Activated CD4-positive, alpha-beta T cell treated with anti-CD3 and anti-CD28 coated beads for 24 hours (primary cell): Measurements from ENCODE around the gene UBL4B.

ENCODE experiments used
- DNase-seq, 2 donors: peaks; one replicate each; pipeline ENCODE4 v3.0.0-alpha.2; 2020; ENCODE audit warnings: low read depth in 2 of 2

UBL4B gene

DNA sequence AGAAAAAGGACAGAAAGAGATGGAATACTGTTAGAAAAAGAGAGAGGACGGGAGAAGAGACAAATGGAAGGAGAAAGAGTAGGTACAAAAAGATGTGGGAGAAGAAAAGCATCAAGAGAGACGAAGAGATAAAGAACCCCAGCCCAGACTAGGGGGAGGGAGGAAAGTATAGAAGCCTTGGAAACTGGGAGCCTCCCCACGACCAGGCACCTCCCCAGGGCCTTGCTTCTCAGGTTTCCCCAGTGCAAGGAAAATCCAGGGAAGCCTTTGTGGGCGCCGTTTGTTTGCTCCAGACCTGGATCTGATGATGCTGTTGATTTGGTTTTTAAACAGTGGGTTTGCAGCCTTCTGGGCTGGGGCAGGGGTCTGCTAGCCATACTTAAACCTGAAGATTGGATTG lies 26.6 kb upstream of the UBL4B start:
- DNase-seq, result no peak

DNA sequence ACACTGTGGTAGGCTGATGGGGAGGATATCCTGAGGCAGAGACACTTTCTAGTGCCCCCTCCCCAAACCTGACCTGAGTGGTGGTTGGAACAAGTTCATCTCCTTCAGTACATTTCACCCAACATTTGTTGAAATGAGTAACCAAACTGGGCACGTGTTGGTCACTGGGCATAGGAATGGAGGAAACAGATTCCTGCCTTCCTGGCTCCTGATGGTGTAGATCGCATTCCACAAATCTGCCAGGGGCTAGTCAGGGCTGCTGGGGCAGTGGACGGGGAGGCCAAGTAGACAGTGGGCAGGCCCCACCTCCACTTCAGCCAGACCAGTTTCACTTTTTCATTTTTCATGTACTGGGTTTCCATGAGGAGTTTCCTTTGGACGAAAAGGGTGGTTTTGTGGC lies 25.3 kb upstream of the UBL4B start:
- DNase-seq, result no peak

DNA sequence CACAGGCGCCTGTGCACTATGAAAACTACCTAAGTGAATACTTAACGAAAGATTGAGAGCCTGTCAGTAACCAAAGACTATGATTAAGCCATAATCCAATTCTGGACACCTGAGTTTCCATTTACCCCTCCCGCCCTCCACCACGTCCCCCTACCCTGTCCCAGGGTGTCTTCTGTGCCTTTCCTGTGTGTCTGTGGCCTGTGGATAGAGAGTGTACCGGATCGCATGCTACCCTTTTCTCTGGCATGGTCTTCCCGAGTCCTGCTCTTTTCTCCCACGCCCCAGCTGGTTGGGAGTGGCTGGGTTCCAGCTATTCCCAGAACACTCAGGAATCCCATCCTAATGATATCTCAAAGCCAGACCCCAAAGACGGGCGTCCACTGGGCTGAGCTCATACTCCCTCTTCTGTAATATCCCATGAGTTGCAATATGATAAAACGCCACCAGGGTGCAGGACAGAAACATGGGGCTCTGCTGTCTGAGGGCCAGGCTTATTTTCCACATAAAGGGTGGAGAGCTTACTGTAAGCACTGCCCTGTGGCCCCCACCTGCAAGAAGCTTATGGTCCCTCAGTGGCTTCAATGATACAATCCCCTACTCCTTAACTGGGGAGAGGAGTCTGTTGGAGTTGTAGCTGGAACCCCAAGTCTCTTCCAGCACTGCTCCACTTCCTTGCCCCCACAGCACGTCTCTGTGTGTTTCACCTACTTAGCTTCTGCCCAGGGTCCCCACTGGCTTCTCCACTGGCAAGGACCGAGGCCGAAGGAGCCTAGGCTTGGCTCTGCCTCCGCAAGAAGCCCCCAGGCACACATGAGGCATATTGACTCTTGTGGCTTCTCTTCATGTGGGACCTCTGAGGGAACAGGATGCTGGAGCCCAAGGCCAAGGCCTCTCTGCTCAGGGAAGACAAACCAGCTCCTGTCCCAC lies 24.2 kb upstream of the UBL4B start:
- DNase-seq, result peak in 1 of 2 donors; percentile 37

DNA sequence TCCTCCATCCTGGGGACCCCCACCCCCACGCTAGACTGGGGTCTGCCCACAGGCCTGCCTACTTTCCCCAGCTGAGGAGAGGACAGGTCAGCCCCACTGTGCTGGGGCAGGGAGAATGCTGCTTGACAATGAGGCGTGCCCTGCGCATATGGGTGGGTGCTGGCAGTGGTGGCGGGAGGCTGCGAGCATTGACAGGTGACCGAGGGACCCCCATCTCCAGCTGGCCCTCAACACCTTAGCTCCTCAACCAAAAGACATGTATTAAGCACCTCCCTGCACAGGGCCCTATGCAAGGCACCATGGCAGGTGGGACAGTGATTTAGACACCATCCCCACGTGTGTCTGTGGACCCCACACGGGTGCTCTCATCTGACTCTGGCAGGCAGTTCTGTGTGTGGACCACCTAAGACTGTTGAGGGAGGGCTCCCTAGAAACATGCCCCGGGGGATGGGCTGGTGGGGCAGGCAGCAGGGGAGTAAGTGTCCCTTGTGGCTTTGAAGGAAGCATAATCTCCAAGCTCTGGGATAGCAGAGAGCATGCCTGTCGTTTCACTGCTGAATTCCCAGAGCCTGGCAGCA lies 23.4 kb upstream of the UBL4B start:
- no peak for DNase-seq

DNA sequence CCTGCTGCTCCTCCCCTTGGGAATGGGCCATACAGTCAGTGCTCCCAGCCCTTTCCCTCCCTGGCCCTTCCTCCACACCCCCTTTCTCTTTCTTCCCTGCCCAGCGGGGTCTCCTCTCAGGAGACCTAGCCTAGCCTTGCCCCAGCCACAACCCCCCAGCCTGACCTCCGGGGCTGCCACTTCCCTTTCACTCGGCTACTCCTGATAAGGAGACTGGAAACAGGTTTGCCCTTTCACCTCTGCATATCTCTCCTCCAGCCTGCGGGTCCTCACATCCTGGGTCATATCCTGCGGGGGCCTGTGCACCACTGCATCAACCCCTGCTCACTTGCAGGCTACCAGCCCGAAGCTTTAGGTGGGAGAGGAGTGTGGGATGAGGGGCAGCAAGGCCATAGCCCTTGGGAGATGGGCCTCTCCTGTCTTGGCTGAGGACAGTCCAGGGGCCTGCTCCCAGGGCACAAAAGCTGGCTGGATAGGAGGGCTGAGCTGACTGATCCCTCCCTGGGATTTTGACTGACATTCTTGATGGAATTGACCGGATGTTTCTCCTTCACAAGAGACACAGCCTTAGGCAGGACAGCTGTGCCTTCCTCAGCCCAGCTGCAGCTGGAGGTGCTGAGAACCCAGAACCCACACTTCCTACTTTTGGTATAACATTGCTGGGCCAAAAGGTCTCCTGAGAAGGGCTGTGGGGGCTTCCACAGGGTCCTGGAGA lies 22.5 kb upstream of the UBL4B start:
- DNase-seq, result no peak

DNA sequence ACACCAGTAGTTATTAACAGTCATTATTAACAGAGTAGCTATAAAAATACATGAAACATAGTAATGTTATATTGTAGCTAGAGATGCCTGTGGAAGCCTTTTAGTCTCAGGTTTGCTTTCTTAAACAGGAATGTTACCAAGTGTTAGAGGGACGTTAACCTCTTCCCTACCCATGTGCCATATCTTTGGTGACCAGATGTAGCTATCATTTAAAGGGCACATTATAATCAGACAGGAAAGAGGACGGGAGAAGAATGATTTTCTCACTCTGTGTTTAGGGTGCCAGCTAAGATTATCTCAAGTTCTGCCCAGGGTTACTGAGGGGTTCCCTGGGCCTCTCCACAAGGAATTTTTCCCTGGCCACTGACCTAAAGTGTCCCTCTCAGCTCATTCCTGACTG lies 20.9 kb upstream of the UBL4B start:
- no peak for DNase-seq

DNA sequence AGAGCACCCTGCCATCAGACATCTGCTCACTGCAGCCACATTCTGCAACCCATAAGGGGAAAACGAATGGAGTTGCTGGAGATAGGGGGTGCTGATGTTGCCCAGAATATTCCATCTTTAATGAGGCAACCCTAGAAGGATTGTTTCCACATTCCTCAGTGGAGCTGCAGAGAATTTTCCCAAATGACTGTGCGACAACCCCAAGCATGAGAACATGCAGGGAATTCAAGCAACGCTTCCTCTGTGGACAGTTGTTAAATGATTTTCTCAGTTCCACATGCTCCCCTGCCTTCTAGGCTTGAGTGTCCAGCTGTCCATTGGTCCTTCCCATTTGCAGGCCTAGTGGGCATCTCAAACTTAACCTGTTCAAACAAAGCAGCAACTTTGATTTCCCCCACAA lies 20.5 kb upstream of the UBL4B start:
- DNase-seq, result no peak

DNA sequence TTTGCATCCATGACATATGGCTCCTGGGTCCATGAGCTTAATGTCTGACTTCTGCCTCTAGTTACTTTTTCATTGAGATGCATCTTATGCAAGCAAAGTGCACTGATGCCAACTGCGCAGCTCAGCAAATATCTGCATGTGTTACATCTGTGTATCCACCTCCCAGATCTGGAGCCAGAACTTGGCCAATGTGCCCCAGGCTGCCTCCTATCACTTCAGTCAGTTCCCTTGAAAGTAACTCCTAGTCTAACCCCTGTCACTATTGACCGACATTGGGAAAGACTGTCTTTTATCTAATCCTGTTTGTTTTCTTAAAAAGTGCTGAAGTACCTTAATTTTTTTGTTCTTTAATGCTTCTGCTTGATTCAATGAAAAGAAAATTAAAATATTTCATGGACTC lies 19.3 kb upstream of the UBL4B start:
- no peak for DNase-seq

DNA sequence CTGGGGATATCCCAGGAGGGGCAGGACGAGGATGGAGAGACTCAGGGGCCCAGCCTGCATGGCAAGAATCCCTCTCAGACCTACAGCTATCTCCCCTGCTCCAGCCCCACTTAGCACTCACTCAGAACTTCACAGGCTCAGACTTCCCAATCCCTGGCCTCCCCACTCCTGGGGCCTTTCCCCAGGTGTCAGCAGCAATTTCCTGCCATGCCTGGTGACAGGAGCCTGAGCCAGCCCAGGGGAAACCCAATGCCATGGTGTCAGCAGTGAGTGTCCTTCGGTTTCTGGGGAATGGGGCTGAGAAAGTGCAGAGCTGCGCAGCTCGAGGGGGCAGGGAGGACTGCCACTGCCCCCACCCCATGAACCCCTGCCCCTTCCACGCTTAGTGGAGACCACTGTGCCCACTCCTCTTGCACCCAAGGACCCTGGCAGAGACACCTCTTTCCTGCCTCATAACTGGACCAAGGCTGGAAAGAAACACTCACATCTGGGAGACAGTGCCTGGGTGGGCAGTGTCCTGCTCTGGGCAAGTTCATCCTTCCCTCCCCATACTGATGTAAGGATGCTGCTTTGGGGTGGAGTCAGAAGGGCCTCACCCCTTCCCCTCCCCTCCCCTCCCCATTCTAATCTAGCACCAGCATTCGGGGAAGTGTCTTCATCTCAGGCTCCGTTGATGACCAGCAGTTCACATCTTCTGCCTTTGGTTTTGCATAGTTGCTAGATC lies 17.1 kb upstream of the UBL4B start:
- no peak for DNase-seq

DNA sequence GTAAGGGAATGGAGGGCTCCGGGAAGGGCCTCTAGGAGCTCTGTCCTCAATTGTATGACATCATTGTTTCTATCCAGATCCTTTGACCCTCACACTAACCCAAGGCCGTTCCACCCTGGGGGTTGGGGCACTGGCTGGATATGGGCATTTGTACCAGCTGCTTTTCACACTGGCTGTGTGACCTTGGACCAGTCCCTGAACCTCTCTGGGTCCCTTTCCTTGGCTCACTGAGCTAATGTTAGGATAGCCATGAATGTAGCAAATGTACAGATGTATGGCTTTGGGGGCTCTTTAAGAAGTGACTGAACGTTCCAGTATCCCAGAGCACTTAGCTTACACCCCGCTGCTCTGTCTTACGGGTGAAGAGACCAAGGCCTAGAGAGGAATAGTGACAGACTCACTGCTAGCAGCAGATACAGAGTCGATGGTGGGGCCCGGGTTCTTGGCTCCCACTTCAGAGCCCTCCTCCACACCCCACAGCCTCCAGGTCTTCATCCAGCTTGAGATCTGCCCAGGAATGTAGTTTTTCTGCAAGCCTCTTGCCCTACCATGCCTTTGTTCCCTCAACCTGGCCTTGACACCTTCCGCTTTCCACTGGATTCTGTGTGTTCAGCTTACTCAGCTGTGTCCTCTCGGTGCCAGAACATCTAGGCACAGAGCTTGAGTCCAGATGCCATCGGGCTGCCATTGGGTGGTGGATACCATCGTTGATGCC lies 14.6 kb upstream of the UBL4B start:
- DNase-seq, result no peak

DNA sequence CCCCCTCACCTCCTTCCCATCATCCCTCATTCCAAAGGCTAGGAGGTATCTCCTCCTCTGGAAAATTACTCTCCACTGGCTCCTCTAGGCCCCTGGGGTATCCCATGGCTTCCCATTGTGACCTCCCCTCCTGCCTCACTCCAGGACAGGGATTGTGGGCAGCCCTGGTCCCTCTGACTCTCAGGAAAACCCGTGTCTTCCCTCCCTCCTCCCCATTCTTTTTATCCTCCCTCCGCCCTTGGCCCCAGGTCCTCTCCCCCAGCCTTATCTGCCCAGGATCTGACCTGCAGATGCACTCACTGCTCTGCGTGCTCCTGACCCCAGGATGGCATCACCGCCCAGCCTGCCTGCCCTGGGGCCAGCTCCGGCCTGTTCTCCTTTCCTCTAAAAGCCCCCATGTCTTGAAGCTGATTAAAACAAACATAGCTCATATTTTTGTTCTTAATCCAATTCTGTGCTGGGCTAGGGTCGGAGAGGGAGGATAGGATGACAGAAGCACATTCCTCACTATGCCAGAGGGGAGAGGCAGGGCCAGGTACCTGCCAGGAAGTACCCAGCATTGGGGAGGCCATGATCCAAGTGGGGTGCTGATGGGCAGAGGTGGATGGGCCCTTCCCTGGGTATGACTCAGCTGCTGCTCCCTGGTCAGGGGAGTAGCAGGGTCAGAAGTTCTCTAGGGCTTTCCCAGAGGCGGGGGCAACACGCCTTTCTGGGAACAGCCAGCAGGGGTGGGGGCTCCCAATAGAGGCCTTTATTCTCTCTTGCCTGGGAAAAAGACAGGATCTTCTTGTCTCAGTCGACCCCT lies 13.8 kb upstream of the UBL4B start:
- DNase-seq, result no peak

DNA sequence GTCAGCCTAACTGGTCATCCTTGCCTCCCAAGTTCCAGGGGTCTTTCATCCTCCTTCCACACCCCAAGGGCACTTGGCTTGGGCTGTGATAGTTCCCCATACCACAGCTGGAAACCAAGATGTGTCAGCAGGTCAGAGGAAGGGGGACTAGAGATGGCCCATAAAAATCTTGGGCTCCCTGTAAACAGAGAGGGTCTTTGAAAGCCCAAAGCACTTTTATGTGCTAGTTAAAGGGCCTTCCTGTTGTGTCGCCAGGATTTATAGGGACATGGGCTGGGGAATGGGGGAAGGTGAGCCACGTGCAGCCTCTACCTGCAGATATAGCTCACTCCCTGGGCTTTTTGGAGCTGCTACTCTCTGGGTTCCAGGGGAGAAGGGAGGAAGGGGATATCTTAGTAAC lies 11.9 kb upstream of the UBL4B start:
- DNase-seq, result no peak

DNA sequence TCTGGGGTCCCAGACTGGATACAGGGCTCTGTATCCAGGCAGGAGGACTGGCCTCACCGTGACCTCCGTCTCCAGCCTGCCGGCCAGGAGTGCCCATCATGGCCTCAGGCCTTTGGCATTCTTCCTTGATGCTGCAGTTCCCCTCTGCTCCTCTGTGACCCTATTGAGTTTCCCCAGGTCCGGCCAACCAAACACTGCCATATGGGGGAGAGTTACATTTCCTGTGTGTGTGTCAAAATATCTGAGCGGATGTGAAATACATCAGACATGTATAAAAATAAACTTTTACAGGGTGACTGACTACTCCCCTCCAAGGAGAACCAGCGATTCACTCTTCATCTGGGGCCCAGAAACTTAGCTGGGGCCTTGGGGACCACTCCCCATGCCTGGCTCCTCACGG lies 10.2 kb upstream of the UBL4B start:
- DNase-seq, result no peak

DNA sequence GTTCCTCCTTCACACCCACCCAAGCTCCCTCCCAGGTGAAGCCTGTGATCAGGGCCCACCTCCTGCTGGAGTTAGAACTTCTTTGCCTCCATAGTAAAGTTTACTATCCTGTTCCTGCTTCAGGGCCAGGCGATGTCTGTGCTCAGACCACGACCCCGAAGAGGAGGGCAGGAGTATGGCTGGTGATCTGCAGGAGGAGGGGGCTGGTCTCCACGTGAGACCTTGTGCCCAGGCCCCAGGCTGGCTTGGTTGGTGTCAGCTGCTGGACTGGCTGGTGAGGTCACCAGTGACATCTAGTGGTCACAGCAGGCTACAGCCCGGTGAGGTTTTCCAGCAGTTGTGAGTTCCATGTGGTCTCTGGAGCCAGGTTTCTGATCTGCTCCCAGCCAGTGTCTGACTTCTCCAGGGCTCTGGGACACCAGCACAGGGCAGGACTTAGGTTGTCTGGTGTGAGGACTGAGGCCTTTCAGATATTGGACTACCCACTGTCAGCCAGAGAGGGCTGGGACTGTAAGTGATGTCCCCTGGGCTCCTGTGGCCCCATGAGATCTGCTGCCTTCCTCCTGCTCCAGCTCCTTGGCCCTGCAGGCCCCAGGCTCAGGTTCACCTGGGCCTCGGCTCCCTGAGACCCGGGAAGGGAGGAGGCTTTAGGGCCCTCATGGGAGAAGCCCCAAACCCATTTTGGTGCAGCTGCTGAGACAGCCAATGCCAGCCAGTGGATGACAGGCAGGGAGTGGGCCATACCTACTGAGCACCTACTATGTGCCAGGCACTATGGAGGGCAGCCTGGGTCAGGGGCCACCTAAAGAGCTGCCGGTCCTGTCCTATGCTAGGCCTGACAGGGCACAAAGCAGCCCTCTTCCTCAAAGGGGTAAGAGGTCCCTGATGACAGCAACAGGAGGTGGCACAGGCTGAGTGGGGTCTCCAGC lies 6.0 kb upstream of the UBL4B start:
- peak; percentile 36 to 47 for DNase-seq

DNA sequence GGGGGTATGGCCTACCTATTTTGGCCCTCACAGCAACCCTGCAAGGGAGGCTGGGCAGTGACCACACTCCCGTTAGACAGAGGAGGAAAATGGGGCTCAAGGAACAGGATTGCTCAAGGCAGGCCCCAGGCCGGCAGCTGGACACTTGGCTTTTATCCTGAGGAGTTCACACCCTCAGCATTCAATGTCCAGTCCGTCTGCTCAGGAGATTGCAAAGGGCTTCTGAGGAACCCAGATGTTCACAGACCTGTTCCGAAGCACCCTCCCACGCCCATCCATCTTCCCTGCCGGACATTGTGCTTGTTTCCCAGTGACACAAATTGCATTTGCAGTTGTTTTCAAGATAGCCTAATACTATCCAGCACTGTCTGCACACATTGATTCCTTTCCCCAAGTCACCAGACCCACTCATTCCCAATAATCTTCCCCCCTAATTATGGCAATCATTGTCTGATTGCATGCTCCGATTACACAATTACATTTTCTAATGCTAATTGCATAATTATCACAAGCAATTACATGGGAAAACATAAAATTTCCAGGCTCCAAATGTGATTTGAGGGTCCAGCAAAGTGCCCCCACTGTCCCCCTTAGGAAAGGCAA lies 4.3 kb upstream of the UBL4B start:
- DNase-seq, result no peak

DNA sequence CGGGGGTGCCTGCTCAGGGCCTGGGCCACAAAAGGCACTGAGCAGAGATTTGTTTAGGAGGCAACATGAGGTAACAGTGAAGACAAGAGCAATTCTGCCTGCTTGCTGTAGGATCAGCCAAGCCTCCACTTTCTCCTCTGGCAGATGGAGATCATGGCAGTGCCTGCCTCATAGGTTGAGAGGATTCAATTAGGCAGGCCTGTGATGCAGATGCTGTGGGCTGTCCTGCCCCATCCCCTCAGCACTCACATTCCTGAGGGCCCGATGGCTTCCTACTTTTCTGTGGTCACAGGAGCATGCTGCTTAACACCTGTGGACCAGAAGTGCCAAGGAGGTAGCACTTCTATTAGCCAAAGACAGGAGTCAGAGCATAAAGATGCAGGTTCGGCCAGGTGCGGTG lies 1.2 kb upstream of the UBL4B start:
- DNase-seq, result no peak

DNA sequence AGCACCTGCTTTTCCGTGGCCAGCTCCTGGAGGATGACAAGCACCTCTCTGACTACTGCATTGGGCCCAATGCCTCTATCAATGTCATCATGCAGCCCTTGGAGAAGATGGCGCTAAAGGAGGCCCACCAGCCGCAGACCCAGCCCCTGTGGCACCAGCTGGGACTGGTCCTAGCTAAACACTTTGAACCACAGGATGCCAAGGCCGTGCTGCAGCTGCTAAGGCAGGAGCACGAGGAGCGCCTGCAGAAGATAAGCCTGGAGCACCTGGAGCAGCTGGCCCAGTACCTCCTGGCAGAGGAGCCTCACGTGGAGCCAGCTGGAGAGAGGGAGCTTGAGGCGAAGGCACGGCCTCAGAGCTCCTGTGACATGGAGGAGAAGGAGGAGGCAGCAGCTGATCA lies 413 bp downstream of the UBL4B start:
- DNase-seq, result no peak

DNA sequence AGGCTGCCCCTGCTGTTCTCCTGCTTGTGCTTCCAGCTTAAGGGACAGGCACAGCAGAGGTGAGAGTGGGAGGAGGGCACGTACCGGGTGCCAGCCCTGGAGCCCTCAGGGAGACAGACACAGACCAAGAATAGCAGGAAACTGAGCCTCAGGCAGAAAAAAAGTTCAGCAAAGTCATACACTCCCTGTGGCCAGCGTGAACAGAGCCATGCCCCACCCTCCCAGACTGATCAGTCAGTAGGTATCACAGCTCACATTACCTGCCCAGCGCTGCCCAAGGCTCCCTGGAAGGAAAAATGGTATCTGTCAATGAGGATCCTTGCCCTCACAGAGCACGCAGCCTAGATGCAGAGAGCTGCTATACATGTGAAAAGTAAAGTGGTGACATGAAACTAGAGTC lies 1.3 kb downstream of the UBL4B start:
- no peak for DNase-seq

DNA sequence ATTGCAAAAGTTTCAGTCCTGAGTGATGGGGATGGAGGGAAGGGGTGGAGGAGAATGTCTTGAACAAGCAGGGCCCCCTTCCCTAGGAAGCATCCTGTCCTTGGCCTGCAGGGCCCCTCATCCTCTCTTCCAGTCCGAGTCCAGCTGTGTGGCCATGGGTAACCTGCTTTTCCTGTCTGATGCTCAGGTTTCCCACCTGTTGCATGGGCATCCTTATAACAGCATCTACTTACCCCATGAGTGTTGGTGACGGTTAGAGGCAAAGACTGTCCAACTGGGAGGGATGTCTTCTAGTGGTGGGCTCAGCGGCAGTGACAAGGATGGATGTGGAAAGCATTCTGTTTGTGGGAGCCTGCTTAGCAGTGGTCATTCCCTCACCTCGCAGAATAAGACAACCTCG lies 1.9 kb downstream of the UBL4B start:
- no peak for DNase-seq
